Measurements from ENCODE around the gene PRSS56. TPM values are rescaled to one million over a fixed set of nuclear protein-coding genes. Genes with fewer than 3 reads are reported as not detected.

PRSS56 gene
- total RNA-seq, 1 donor from 2014 or later: 0.19 TPM

DNA sequence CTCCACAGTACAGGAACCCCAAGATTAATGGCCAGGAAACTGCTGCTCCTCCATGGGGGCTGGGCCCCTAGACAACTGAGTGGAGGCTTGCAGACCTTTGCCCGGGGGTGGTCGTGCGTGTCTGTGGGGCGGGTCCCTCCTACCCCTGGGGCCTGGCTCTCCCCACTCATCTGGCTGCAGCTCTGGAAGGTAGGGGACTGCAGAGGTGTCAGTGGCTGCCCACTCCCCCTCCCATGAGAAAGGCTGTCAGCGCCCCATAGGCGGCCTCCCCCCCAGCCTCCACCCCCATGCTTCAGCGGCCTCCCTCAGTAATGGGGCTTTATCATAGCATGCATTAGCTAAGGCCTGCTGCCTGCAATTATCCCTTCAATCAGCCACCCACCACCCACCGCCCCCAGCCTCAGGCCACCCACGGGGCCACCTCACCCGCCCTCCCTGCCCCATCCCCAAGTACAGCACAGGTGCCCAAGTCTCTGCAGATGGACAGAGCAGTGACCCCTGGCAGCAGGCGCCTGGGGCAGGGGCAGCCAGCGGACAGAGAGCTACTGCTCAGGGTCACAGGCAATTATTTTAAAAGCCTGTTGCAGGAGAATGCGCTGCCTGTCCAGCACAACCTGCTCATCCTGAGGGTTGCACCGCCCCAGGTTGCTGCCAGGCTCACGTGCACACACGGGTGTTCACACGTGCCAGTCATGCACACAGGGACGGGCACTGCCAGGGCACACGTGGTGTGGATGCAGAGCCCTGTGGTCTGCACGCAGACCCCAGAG, 23.5 kb upstream of the PRSS56 start:
- ATAC-seq (ENCODE audit: poor library complexity) (no peak), DNase-seq (no peak)
- intact Hi-C loops (cut with DNase I): no loop called here

- no peak for ATAC-seq (ENCODE audit: poor library complexity)
- DNase-seq: no peak
- intact Hi-C loops (cut with DNase I): no loop called here
Observed at GRCh38 chr2:232497348-232497747, 22.8 kb upstream of the PRSS56 start.

GRCh38 chr2:232498452-232498851, 21.7 kb upstream of the PRSS56 start:
- intact Hi-C loops (cut with DNase I): no loop called here
- DNase-seq: no peak
- no peak for ATAC-seq (ENCODE audit: poor library complexity)

GRCh38 chr2:232501331-232501771, 18.8 kb upstream of the PRSS56 start:
- ATAC-seq (ENCODE audit: poor library complexity) (no peak), DNase-seq (no peak)
- intact Hi-C loops (cut with DNase I): no loop called here

DNA sequence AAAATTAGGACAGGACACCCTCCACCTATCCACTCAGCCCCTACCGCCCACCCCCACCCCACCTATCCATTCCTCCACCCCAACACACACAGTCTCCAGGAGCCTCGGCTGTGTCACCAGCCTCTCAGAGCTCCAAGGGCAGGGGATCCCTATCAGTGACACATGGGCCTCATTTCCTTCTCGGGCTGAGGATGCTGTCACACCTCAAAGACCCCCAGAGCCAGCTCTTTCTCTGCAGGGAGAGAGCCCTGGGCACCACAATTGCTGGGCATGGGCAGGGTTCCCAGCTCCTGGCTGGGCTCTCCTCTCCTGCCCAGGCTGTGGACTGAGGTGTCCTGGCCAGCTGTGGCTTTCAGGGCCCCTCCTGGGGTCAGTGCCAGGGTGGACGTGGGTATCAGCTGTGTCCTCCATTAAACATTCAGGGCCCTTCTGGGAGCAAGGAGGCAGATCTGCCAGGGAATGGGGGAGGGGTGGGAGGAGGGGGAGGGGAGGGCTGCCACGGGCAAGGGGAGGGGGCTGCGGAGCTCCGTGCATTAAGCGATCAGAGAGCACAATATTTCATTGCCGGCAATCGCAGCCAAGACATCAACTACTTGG, 18.3 kb upstream of the PRSS56 start:
- DNase-seq (no peak), ATAC-seq (ENCODE audit: poor library complexity) (no peak)
- intact Hi-C loops (cut with DNase I): no loop called here

DNA sequence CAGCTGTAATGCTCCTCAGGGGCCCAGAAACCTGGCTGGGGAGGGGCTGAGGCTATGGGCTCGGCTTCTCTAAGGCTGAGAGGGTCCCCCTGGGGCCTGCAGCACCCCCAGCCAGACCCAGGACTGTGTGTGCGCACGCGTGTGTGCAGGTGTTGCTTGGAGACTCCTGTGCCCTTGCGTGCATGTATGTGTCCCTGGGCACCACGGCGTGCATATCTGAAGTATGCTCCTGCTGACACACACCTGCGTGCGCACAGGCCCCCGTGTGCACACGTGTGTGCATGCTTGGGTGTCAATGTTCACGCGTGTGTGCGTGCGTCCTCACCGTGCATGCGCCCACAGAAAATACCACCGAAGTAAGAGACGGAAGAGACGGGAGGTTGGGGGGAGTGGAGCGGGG, 17.7 kb upstream of the PRSS56 start:
- no peak for DNase-seq
- no peak for ATAC-seq (ENCODE audit: poor library complexity)
- intact Hi-C loops (cut with DNase I): no loop called here

DNA sequence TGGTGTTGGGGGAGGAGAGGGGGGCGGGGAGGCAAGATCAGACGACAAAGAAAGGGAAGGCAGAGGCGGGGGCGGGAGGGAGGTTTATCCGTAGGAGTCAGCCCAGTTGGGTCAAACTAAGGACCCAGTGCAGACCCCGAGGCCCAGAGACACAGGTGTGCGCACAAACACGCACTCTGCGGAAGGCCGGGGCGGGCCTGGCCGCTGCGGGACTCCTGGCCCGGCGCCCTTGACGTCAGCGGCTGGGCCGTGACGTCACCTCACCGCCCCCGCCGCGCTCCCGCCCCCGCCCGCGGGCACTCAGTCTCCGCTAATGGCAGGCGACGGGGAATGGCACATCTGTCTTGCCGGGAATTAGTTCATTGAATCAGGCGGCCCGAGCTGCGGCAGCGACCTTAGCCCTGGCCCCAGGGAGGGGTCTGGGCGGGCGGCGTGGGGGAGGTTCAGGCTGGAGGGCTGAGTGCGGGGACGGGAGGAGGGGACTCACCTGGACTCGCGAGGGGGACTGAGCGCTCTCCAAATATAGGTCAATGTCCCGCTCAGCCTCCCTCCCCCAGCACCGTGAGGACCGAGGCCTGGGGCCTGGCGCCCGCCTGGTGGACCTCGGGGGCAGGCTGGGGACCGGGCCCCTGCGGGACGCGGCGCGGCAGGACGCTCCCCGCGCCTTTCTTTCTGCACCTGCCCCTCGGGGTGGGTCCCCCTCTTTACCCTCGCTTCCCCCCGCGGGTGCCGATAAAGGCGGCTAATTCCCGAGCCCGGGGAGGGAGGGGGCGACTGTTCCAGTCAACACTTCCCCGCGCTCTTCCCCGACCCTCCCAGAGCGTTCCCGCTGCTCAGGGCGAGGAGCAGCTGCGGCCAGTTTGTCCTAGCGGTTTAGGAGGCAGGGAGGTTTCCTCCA, 17.0 kb upstream of the PRSS56 start:
- intact Hi-C loops (cut with DNase I): no loop called here
- DNase-seq: no peak

GRCh38 chr2:232503809-232504323, 16.3 kb upstream of the PRSS56 start:
- DNase-seq (no peak), ATAC-seq (ENCODE audit: poor library complexity) (no peak)
- intact Hi-C loops (cut with DNase I): no loop called here

More for the DNA sequence above, 17.0 kb upstream of the PRSS56 start:
- peak; percentile 85 for ATAC-seq (ENCODE audit: poor library complexity)

DNA sequence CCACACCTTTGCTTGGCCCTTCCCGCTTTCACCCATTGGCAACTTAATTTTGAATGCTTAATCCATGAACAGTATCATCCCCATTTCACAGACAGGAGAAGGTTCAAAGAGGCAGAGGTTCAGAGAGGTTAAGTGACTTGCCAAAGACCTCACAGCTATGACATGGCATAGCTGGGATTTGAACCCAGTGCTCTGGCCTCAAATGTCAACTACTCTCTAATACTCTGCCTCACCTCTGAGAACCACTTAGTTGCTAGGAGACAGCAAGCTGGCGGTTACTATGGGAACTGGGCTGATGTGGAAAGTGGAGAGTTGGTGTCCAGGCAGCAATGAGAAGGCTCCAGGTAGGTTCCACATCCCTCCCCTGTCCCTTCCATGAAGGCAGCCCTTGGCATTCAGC, 15.8 kb upstream of the PRSS56 start:
- intact Hi-C loops (cut with DNase I): no loop called here
- no peak for DNase-seq
- no peak for ATAC-seq (ENCODE audit: poor library complexity)

- no peak for DNase-seq
- ATAC-seq (ENCODE audit: poor library complexity): no peak
Observed at GRCh38 chr2:232505856-232506255, 14.3 kb upstream of the PRSS56 start.

DNA sequence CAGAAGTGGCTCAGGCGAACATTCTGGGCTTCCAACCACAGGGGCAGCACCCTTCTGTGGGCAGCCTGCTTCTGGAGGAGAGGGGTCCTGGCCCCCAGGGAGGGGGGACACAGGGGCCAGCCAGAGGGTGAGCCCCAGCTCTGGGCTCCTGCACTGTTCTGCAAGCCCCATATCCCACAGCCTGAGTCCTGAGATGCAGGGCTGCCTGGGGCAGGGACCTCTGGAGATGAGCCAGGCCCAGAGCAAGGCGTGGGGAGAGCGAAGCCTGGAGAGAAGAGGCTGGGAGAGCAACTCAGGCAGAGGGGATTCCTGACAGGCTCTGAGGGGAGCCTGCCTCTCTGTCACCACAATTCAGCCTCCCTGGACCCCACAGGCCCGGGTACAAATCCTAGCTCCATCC, 13.5 kb upstream of the PRSS56 start:
- no peak for ATAC-seq (ENCODE audit: poor library complexity)
- no peak for DNase-seq
- intact Hi-C loops (cut with DNase I): no loop called here

More at GRCh38 chr2:232505856-232506255, 14.3 kb upstream of the PRSS56 start:
- intact Hi-C loops (cut with DNase I): no loop called here

- DNase-seq (no peak), ATAC-seq (ENCODE audit: poor library complexity) (no peak)
- intact Hi-C loops (cut with DNase I): no loop called here
Observed at GRCh38 chr2:232508251-232508650, 11.9 kb upstream of the PRSS56 start.

- peak; percentile 70 for ATAC-seq (ENCODE audit: poor library complexity)
- intact Hi-C loops (cut with DNase I): no loop called here
- DNase-seq: no peak
Observed at GRCh38 chr2:232511336-232511890, 8.8 kb upstream of the PRSS56 start.

DNA sequence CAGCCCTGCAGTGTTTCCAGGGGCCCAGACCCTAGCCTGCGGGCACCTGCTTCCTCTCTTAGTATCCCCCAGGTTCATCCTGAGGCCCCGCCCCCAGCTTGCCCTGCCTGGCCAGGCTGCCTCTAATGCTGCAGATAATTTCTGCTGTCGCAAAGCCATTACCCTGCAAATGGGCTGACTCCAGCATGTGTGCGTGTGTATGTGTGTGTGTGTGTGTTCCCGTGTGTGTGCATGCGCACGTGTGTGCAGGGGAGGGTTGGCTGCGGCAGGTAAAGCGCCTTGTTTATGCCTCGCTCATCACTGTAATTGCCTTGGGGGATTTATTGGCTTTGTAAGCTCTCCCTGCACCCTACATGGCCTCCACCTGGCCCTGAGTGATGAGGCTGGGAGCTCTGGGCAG, 7.6 kb upstream of the PRSS56 start:
- DNase-seq: no peak
- no peak for ATAC-seq (ENCODE audit: poor library complexity)
- intact Hi-C loops (cut with DNase I): no loop called here

DNA sequence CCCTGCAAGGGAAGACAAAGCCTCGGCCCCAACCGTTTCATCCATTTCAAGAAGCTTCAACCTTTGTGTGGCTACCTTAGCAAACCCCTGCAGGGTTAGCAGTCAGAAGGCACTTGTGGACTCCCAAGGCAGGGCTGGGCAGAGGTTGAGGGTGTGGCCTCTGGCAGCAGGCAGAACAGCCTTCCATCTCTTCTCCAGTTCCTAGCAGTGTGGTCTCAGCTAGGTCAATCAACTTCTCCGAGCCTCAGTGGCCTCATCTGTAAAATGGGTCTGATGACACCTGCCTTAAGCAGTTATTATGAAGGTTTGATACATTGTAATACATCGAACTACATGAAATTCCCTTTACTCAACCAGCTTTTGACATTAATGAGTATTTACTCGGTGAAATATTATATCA, 6.8 kb upstream of the PRSS56 start:
- intact Hi-C loops (cut with DNase I): no loop called here
- ATAC-seq (ENCODE audit: poor library complexity) (no peak), DNase-seq (no peak)

DNA sequence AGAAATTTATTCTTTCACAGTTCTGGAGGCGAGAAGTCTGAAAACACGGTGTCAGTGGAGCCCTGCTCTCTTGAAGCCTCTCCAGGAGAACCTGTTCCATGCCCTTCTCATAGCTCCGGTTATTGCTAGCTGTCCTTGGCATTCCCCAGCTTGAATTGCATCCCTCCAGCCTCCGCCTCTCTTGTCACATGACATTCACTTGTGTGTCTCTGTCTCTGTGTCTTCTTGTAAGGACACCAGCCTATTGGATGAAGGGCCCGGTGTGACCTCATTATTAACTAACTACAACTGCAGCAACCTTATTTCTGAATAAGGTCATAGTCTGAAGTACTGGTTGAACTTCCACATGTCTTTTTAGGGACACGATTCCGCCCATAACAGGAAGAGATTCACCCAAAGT, 4.5 kb upstream of the PRSS56 start:
- intact Hi-C loops (cut with DNase I): no loop called here
- ATAC-seq (ENCODE audit: poor library complexity): no peak
- DNase-seq: no peak

GRCh38 chr2:232516551-232516950, 3.6 kb upstream of the PRSS56 start:
- DNase-seq (no peak), ATAC-seq (ENCODE audit: poor library complexity) (no peak)
- intact Hi-C loops (cut with DNase I): no loop called here

DNA sequence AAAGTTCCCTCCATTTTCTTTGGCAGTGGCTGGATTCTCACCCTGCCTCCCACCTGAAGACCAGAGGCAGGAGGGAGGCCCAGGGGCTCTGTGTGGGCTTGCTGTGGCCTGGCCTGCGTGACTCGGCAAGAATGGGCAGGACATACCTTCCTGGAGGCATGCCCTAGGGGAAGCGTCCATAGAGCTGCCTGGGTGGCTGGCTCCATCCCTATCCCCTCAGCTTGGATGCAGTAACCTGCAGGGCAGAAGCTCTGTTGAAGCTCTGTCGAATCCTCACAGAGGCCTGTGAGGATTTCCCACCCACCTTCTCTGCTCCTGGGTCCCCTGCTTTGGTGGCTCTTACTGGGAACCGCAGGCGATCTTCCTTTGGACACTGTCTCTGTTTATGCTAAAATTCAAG, 1.3 kb upstream of the PRSS56 start:
- intact Hi-C loops (cut with DNase I): no loop called here
- ATAC-seq (ENCODE audit: poor library complexity): no peak
- no peak for DNase-seq

DNA sequence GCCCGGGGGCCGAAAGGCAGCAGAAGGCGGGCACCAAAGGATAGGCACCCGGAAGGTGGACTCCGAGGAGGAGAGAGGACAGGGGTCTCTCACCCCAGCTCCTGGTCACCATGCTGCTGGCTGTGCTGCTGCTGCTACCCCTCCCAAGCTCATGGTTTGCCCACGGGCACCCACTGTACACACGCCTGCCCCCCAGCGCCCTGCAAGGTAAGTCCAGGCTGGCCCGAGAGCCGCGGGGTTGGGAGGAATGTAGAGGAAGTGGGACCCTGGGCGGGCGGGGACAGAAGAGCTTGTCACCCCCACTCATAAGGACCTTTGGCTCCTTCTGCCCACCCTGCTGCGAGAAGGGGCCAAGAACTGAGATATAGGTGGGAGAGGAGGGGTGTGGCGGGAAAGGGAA, 301 bp downstream of the PRSS56 start:
- DNase-seq (no peak), ATAC-seq (ENCODE audit: poor library complexity) (no peak)
- intact Hi-C loops (cut with DNase I): loop anchor here (5.0 kb wide), 2 partner anchors 68 to 613 kb away; no protein-coding TSS in a partner anchor

All from Right ventricle myocardium superior (tissue), 1 donor.